ENCODE measurements around the gene TSPEAR. TPM values are rescaled to one million over a fixed set of nuclear protein-coding genes. Genes with fewer than 3 reads are reported as not detected.
A peak's percentile ranks its signal among the peaks of the same experiment; 100 is the strongest.

The TSPEAR gene
- total RNA-seq, 1 donor from 2014 or later: 0.34 TPM

GRCh38 chr21:44523567-44524413, 187.6 kb downstream of the TSPEAR start:
- no peak for DNase-seq (ENCODE audit: extremely low spot score, unreplicated experiment)
- no peaks in the 10 kb centered on the region for H3K4me1 Mint-ChIP-seq (ENCODE audit: unreplicated experiment)
- no peaks in the 10 kb centered on the region for H3K36me3 Mint-ChIP-seq
- no peak for TF ChIP-seq CTCF (conservative IDR thresholded peaks at IDR 0.05)
- no peaks in the 10 kb centered on the region for H3K27me3 Mint-ChIP-seq
- H3K4me3 Mint-ChIP-seq: no peak overlapping the region
- no peak overlapping the region for H3K27ac Mint-ChIP-seq
- no peaks in the 10 kb centered on the region for H3K9me3 Mint-ChIP-seq

GRCh38 chr21:44522753-44523204, 188.6 kb downstream of the TSPEAR start:
- H3K36me3 Mint-ChIP-seq: no peaks in the 10 kb centered on the region
- H3K9me3 Mint-ChIP-seq: peaks cover 3% of the 10 kb centered on the region
- no peaks in the 10 kb centered on the region for H3K4me1 Mint-ChIP-seq (ENCODE audit: unreplicated experiment)
- no peaks in the 10 kb centered on the region for H3K27me3 Mint-ChIP-seq
- H3K4me3 Mint-ChIP-seq: no peak overlapping the region
- no peak for TF ChIP-seq CTCF (conservative IDR thresholded peaks at IDR 0.05)
- H3K27ac Mint-ChIP-seq: no peak overlapping the region
- no peak for DNase-seq (ENCODE audit: extremely low spot score, unreplicated experiment)

GRCh38 chr21:44521928-44522752, 189.2 kb downstream of the TSPEAR start:
- Mint-ChIP-seq H3K36me3 (no peaks in the 10 kb centered on the region), H3K4me3 (no peak overlapping the region), H3K27ac (no peak overlapping the region), H3K9me3 (peaks cover 5% of the 10 kb centered on the region), H3K4me1 (ENCODE audit: unreplicated experiment) (no peaks in the 10 kb centered on the region), H3K27me3 (no peaks in the 10 kb centered on the region)
- TF ChIP-seq CTCF (conservative IDR thresholded peaks at IDR 0.05): no peak
- DNase-seq (ENCODE audit: extremely low spot score, unreplicated experiment): peak; percentile 66

GRCh38 chr21:44521301-44521927, 190.0 kb downstream of the TSPEAR start:
- H3K27ac Mint-ChIP-seq: no peak overlapping the region
- no peaks in the 10 kb centered on the region for H3K27me3 Mint-ChIP-seq
- H3K4me1 Mint-ChIP-seq (ENCODE audit: unreplicated experiment): no peaks in the 10 kb centered on the region
- TF ChIP-seq CTCF (conservative IDR thresholded peaks at IDR 0.05): no peak
- H3K4me3 Mint-ChIP-seq: no peak overlapping the region
- H3K36me3 Mint-ChIP-seq: no peaks in the 10 kb centered on the region
- H3K9me3 Mint-ChIP-seq: peaks cover 5% of the 10 kb centered on the region
- no peak for DNase-seq (ENCODE audit: extremely low spot score, unreplicated experiment)

Measured in type B pancreatic cell (in vitro differentiated cells).